ENCODE results near the gene FAM193A.
"Not testable (repeated sequence)": the region's sequence is repeated elsewhere in the genome, so short reads cannot be mapped to it uniquely, and the experiment has no call there.

FAM193A gene

DNA sequence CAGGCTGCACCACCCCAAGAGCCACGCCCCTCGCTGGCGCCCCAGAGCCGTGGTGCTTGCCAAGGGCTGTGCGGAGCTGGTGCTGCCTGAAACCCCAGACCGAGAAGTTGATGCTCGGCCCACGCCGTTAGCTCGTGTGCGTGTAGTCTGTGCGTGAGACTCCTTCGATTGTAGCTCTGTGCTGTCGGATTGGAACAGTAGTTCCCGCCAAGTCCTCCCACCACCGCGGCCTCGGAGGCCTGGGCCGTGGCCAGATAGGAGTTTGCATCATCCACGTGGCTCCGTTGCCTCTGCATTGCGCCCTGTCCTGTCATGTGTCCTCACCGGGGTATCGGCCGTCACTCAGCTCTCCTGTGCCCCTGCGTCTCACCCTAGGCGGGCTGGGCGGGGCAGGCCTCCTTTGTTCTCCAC is 195.5 kb downstream of the FAM193A start:
- DNase-seq (ENCODE audit: low spot score) = no peak

DNA sequence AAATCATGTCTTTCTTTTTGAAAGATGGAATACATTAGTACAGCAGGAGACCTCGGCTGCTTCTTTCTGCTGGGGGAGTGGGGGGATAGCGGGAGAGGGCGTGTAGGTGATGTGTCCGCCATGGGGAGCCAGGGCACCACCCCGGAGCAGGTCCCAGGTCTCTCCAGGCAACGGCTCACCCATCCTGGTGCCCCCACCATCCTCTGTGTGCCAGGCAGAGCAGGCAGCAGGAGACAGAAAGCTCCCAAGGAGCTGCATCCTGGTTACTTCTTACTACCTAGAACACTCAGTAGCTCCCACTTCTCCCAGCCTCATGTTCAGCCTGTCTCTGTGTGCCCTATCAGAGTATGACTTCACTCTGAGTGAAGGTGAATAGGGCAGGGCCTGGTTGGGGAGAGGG is 196.1 kb downstream of the FAM193A start:
- DNase-seq (ENCODE audit: low spot score) = no peak

DNA sequence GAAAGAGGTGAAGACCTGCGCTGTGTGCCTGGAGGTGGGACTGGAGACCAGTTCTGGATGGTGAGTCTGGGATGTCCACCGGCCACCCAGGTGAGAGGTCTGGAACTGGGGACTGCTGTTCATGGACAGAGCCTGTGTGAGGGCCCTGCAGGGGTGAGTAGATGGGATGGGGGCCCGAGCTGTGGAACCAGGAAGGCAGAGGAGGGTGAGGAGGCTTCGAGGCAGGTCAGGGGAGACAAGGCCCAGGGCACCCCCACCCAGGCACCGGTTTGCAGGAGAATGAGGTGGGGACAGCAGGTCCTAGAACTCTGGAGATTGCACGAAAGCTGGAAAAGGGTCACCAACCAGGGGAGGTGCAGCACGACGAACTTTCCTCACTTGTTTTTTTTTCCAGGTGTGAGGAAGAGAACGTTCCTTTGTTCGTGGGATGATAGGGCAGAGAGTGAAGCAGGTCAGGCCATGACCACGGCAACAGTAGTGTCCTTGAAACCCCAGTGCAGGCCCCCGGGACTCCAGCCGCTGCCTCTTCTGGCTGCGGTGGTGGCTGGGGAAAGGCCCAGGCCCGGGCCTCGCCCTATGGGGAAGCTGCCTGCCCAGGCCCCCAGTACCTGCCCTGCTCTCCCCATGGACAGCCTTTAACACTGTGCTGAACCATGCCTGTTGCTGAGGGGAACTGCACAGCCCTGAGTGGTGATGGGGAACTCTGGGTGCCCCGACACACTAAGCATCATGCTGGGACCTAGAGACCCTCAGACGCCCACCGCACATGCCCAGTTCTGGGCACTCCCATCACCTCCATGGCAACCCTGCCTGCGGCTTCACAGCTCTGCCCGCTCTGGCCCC is 196.8 kb downstream of the FAM193A start:
- no peak for DNase-seq (ENCODE audit: low spot score)

DNA sequence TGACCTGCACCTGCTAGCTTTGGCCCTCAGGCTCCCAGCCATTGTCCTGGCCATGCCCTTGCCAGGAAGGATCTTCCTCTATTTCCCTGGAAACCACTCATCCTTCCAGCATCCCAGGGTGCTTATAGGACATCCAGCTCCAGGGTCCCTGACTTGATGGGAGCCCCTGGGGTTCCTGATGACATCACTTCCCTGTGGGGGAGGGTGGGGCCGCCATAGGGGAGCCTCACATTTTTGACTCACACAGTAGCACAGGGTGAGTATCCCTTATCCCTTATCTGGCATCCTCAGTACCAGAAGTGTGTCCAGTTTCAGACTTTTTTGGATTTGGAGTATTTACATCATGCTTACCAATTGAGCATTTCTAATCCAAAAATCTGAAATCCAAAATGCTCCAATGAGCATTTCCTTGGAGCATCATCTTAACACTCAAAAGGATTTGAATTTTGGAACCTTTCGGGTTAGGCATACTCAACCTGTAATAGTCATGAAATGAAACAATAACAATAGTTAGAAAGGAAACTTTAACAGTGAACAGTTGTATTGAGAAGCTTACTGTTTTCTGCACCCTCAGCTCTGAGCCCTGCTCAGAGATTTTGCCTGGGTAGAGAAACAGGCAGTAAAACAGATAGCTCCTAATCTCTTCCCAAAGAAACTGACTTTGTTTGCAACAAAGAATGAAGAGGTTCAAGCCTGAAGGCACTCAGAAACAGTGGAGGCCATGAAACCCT is 197.6 kb downstream of the FAM193A start:
- DNase-seq (ENCODE audit: low spot score) = no peak

DNA sequence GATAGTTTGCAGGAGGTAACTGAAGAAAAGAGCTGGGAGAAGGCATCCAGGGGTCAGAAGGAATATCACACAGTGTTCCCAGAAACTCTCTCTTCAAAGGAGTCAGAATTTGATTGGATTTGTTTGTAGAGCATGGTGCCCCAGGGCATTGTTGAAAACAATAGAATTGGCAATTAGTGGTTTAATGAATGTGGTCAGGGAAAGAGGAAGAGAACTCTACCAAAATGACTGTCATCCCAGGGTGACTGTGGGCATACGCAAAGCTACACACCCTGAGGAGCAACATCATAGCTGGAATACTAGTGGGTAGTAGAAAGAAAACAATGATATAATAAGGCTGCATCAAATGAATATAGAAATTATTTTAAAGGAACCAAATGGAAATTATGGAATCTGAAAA is 198.2 kb downstream of the FAM193A start:
- DNase-seq (ENCODE audit: low spot score) = no peak

DNA sequence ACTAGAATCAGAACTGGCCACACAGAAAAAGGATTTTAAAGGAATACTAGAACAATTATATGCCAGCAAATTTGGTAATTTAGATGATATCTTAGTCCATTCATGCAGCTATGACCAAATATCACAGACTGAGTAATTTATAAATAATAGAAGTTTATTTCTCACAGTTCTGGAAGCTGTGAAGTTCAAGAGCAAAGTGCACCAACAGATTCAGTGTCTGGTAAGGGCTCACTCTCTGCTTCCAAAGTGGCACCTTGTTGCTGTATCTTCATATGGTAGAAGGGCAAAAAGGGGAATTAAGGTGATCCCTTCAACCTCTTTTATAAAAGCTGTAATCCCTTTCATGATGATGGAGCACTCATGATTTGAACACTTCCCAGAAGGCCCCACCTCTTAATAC is 199.4 kb downstream of the FAM193A start:
- DNase-seq (ENCODE audit: low spot score) = no peak

DNA sequence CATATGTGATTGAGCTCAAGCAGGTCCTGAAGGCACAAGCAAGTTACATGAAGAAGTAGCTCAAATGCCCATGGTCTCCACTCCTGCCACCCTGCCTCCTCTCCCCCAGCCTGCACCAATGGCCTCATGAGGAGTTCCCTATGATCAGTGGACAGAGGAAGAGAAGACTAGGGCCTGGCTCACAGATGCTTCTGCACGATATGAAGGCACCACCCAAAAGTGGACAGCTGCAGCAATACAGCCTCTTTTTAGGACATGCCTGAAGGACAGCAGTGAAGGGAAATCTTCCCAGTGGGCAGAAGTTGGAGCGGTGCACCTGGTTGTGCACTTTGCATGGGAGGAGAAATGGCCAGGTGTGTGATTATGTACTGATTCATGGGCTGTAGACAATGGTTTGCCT is 201.8 kb downstream of the FAM193A start:
- not testable (repeated sequence) for DNase-seq (ENCODE audit: low spot score)

DNA sequence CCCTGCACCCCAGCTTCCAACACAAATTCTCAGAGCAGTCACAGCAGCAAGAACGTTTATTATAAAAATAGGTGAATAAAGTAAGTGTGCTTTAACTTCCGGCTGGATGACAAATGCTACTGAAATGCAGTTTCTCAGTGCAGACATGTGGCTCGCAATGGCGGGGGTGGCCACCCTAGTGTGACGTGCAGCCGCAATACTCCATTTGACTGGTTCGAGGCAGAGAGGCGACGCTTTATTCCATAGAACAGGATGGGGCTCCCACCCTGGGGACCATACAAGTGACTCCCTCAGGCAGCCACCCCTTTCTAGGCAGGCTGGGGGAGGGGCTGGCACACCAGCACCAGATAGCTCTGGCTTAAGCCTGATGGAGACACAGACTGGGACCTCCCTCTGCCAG is 205.2 kb downstream of the FAM193A start:
- peak; percentile 74 for DNase-seq (ENCODE audit: low spot score)

DNA sequence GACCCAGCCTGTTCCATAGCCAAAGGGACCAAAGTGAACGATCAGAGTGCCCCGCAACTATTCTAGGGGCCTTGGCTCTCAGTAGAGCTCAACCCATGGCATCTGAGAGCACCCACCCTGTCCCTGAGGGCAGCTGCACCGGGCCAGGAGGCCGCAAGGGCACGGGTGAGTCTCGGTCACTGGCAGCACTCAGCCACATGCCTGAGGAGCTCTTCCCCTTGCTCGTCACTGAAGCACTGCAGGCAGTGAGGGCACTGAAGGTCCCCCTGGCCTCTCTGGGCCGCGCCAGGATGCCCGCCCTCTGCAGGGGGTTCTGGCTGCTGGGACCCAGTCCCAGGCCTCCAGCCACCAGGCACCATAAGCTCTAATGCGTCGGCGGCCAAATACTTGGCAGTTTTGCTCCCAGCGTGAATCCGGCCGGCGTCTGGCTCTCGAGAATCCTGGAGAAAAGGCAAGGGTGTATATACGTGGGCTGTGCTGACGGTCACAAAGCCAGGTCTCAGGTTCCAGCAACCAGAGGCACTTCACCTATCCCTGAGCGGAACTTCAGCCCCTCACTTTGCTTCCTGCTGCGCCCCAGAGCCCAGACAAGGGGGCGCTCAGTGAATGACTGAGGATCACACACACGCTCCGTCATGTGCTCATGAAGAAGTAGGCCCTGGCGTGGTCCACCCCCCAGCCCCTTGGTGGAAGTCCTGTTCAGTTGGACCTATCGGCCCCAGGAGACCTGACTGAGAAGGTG is 205.8 kb downstream of the FAM193A start:
- DNase-seq (ENCODE audit: low spot score) = no peak

DNA sequence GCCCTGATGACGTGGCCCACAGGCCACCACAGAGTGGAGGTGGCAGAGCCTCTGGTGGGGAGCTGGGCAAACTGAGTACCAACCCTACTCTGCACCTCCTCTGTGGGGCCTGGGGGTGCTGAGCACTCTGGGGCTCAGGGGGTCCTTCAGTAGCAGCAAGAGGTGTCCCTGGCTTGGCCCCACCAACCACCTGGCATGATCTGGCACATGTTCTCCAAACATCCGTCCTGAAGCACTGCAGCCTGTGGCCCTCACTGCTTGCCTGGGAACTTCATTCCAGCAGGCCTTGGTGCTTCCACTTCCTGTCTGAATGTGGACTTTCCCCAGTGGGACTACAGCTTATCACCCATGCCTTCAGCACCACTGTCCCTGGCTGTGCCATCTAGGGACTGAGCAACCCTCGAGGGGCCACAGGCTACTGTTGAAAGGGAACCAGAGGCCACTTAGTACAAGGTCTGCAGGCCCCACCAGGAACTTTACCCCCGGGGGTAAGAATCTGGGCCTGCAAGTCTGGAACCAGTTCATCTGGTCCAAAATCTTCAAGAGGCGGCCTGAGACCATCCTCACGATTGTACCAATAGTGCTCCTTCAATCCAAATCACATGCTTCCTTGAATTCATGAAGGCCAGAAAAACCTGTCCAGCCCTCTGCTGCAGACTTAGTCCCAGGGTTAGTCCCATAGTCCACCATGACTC is 206.5 kb downstream of the FAM193A start:
- DNase-seq (ENCODE audit: low spot score) = no peak

DNA sequence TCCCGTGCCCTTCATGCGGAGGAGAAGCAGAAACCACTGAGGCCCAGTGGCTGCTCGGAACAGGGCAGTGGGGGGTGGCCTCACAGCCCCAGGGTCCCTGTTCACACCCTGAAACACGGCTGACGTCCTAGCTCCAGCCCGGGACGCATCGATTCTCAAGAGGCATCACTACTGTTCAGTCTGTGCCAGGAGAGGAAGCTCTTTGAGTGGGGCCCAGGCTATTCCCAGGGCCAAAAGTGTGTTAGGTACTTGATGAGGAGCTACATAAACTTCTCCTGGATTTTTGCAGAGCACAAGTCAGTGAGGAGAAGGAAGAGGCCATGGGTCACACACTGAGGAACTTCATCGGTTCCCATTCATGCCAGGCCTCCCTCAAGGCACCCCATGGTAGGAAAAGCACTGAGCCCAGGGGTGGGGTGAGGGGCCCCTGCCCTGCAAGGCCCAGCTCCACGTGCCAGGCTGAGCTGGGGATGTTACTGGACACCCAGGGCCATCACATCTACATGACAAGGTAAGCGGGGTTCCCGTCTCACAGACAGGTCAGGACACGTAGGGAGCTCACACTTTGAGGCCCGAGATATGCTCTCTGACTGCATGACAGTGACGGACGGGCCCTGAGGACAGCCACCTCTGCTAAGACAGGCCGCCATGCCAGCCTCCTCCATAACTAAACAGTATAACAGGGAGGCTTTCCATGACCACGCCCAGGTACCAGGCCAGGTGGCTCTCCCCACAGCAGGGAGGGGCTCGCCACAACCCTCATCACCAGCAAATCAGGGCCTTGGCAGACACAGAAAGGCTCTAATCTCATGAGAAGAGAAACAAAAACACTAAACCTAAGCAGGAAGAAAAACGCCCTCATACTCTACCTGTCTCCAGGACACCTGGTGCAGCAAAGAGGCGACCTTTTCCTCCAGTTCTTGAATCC is 207.3 kb downstream of the FAM193A start:
- DNase-seq (ENCODE audit: low spot score) = no peak

DNA sequence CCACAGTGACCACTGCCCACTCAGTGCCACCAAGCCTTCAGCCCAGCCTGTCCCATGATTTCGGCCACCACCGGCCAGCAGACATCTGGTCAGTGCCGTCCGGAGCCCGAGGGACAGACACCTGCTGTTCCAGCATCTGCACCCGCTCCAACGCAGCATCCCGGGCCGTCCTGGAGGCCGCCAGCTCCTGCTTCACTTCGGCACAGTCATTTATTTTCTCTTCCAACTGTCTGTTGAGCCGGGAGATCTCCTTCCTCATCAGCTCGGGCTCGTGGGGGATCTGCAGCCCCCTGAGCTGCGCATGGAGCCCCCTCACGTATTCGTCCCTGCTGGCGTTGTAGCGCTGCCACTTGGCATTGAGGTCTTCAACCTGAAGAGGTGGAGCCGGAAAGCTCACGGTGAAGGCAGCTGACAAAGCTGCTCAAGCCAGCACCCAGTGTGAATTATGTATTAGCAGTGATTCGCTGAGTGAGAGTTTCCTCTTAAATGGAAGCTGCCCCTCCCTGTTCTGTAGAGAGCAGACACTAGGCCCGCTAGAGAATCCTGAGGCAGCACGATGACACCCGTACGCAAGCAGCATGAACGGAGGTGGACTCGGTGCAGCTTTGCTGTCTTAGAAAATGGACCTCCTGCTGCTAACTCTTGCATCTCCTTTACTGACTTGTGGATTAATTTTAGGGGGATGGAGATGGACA is 208.3 kb downstream of the FAM193A start:
- no peak for DNase-seq (ENCODE audit: low spot score)

DNA sequence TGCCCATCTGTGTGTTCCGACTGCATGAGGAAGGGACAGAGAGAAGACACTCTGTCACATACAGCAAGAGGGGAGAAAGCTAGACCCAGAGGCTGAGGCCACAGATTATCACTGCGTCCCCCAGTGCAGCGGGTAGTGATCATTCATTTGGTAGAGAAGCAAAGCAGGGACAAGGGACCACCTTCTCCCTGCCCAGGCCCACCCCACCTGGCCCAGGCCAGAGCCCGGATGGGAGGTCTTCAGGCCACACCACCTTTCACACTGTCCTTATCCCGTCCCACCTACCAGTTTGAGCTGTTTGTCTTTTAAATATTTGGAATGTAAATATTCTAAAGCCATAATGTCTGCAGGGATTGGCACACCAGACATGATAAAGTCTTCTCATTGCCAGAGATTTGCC is 209.1 kb downstream of the FAM193A start:
- DNase-seq (ENCODE audit: low spot score) = no peak

DNA sequence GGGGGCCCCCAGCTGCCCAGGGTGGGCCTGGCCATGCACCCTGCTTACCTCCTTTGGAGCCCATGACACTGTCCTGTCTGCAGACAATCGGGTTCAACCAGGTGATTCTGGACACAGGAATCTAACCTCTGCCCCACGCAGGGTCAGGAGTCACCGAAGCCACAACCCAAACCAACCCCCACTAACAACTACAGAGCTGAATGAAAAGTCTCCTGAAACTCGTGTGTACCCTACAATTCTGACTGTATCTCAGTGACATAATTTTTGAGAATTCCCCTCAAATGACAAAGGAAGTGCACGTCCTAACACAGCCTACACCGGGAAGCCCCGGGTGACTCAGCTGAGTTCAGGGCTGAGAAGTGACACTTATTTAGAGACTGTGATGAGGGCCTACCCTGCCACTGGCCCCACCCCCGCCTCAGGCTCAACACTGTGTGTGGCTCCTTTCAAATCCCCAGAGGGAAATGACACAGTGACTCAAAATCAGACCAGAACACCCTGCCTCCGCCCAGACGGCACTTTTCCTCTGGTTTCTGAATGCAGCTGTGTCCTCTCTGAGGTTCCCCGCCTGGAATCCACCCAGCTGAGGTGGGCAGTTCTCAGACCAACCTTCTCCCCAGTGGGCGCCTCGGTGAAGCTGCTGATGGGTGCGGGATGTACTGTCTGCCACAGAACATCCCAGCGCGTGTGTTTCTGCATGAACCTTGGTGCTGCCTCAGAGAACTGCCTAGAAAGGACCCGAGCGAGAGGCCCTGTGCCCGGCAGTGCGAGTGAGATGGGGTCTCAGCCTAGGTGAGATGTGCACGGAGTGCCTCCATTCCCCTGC is 209.7 kb downstream of the FAM193A start:
- DNase-seq (ENCODE audit: low spot score) = peak; percentile 86

DNA sequence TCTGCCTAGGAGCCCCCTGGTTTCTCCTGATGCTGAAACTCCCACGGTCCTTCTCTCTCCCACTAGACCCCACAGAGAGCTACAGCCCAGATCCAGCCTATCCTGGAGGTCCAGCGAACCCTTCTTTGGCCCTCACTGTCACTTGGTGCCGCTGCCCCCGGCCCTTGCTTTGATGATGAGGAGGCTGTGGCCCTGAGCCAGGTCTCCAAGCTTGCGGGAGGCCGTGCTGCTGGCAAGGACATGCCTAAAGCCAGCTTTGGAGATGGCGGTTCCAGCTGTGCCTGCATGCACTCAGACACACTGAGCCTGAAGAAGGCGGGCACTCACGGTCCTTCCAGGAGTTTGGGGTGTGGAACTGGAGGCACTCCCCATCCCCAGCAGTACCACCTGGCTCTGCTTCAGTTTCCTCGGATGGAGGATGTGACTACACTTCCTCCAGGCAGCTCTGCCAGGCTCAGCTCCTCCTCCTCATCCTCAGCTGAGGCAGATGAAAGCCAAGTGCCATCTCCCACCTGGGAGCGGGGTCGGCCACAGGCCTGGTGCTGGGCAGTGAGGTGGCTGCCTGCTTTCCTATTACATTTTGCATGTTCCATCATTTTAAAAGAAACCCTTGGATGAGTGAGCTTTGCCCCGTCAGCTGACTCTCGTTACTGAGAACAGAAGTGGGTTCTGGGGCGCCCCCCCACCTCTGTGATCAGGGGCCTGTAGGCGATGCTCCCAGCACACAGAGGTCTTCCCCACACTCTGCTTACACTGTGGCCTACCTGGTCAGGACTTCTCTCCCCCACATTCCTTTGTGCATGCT is 210.6 kb downstream of the FAM193A start:
- DNase-seq (ENCODE audit: low spot score) = no peak

DNA sequence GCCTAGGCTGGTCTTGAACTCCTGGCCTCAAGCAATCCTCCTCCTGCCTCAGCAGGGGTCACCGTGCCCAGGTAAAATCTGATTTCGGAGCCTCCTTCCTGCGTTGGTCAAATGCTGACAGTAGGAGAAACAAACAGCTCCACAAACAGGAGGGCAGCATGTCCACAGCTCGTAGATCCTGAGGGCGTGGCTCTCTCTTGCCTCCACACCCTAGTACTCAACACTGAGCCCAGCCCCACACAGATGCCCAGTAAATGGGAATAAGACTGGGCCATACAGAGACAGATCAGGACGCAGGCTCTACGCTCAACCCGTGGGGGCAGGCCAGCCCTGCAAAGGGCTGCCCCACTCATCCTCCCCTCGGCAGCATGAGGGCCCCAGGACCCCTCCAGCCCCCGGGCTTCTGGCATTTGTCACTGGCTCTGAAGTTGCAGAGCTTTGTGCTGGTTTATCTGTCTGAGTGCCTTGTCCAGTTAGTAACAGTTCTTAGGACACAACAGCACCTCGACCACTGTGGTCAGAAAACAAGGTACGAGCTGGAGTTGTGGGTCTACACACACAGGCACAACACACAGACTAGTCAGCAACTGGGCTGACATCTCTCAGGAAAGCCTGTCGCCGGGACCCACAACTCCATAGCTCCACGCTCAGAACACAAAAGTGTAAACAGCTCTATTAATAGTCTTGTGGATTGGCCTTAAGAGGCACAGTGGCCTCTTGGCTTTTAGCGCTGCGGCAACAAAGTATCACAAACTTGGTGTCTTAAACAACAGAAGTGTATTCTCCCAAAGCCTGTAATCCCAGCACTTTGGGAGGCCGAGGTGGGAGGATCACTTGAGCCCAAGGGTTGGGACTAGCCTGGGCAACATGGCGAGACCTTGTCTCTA is 214.5 kb downstream of the FAM193A start:
- DNase-seq (ENCODE audit: low spot score) = no peak

DNA sequence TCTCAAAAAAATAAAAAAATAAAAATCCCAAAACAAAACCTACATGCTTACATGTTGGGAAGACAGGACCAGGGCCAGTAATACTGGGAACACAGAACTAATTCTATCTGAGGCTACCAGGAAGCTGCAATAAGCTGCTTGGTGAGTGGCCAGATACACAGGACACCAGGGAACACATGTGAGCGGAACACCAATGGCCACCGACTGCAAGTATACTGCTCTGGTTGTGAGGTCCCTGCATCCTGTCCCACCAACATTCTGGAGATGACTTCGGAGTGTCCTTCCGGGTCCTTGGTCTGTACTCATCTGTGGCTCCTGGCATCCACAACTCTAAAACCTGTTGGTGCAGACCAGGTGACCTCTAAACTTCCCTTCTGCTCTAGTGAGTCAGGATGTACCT is 217.0 kb downstream of the FAM193A start:
- no peak for DNase-seq (ENCODE audit: low spot score)
